ENCODE measurements around the gene NAP1L1.
A peak's percentile ranks its signal among the peaks of the same experiment; 100 is the strongest.

Gene NAP1L1

DNA sequence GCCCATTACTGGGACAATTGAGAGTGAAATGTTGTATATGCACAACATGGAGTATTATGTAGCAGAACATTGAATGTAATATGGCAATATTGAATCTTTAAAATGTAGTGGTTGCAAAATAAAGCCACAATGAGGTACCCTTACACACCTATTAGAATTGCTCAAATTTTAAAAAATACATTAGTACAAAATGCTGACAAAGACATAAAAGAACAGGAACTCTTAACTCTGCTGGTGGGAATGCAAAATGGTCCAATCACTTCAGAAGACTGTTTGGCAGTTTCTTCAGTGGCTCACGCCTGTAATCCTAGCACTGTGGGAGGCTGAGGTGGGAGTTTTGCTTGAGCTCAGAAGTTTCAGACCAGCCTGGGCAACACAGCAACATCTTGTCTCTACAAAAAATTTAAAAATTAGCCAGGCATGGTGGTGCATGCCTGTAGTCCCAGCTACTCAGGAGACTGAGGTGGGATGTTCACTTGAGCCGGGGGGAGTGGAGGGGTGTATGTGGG lies 6.8 kb upstream of the NAP1L1 start:
- peaks cover 4 to 41% (median 24%) of the 10 kb centered on the region in 10 experiments for H3K4me1 ChIP-seq
- H4K20me1 ChIP-seq: no peaks in the 10 kb centered on the region
- H3K27me3 ChIP-seq: no peaks in the 10 kb centered on the region
- peak overlapping the region in 9 of 11 experiments; percentile 5 to 62 (median 45); a peak in 11 of 22 replicates for H3K4me2 ChIP-seq
- TF ChIP-seq Cebpa-rat (IDR thresholded peaks at IDR 0.05): no peak
- H3K36me3 ChIP-seq: no peaks in the 10 kb centered on the region
- H3K27ac ChIP-seq: no peak overlapping the region
- H3K4me3 ChIP-seq: no peak overlapping the region
- no peaks in the 10 kb centered on the region for H3K9me3 ChIP-seq (replicated peaks in 1 of 11)
- no peak overlapping the region for H3K9ac ChIP-seq

DNA sequence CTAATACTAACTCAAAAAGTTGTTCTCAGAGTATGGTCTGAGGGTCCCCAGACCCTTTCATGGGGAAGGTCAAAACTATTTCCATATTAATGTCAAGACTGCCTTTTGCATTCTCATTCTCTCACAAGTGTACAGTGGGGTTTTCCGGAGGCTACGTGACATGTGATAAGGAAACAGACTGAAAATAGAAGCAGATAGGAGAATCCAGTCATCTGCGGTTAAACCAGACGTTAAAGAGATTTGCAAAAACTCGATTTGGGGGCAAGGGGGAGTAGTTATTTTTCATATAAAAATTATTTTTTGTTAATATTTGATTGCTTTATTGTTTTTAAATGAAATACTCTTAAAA lies 1.0 kb upstream of the NAP1L1 start:
- Histone ChIP-seq H3K4me1 (peaks cover 35 to 54% (median 48%) of the 10 kb centered on the region in 10 experiments), H3K27ac (peak overlapping the region; percentile 93 to 100 (median 99); a peak in 21 of 22 replicates), H3K4me3 (peak overlapping the region; percentile 89 to 100 (median 97)), H3K9me3 (replicated peaks in 1 of 11) (no peaks in the 10 kb centered on the region), H3K36me3 (peaks cover 3 to 23% (median 13%) of the 10 kb centered on the region in 11 experiments; a peak in 18 of 22 replicates), H3K27me3 (no peaks in the 10 kb centered on the region), H3K4me2 (peak overlapping the region; percentile 81 to 93 (median 86)), H4K20me1 (peaks cover 27 to 39% (median 32%) of the 10 kb centered on the region in 11 experiments), H3K9ac (peak overlapping the region; percentile 97 to 100 (median 100))
- no peak for TF ChIP-seq Cebpa-rat (IDR thresholded peaks at IDR 0.05)

DNA sequence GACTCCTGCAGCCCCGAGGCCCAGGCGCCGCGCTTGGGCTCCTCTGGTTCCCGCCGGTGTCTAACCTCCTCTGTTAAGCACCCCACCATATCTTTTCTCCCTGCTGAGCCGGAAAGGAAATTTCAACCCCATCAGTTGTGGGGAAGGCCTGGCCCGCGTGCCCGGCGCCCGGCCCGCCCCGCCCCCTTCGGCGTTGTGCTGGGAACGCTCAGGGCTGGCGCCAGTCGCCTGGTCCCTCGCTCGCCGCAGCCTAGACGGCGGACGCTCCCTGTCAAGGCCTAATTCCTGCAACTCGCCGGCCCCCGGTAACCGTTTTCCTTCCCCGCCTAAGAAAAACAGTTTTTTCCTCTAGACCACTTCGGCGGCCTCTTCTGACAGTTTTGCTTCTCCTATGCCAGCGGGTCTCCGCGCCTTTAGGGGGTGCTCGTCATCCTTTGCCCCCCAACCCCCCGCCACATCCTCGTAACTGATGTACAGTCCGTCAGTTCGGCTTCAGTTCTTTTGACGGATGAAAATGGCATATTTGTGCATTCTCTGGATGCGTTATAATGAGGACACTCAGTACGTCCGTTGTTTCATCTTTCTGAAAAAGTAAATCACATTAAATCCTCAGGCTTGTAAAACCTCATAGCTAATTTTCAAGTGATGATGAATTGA lies 506 bp upstream of the NAP1L1 start:
- H3K4me2 ChIP-seq: peak overlapping the region; percentile 81 to 93 (median 86)

DNA sequence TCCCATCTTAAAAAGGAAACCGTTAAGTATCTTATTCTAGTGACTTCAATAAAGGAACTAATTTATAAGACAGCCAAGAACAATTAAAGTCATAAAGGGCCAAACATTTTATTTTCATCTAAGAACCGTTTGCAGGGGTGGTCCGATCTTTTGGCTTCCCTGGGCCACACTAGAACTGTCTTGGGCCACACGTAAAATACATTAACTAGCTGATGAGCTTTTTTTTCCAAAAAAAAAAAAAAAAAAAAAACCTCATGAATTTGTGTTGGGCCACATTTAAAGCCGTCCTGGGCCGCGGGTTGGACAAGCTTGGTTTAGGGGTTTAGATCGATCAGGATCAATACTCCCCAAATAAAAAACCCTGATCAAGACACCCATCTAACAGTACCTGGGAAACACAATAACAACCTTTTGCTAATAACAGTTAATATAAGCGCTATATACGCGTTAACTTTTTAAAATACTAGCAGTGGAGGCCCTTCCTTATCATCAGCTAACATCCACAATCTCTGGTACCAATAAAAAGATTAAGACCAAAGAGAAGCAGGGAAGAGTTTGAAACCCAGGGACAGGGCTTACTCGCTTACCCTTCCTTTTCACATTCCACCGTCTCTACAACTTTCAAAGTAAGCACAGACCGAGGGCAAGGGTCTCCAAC lies 1.1 kb downstream of the NAP1L1 start:
- peaks cover 7 to 16% (median 12%) of the 10 kb centered on the region in 11 experiments; a peak in 20 of 22 replicates for H3K9me3 ChIP-seq (replicated peaks in 1 of 11)
- H3K4me1 ChIP-seq: peaks cover 42 to 59% (median 53%) of the 10 kb centered on the region in 10 experiments
- H3K4me2 ChIP-seq: peak overlapping the region; percentile 82 to 98 (median 93)
- H4K20me1 ChIP-seq: peaks cover 48 to 60% (median 54%) of the 10 kb centered on the region in 11 experiments
- peaks cover 18 to 44% (median 34%) of the 10 kb centered on the region in 11 experiments; a peak in 21 of 22 replicates for H3K36me3 ChIP-seq
- peak overlapping the region; percentile 97 to 100 (median 100) for H3K9ac ChIP-seq
- H3K27me3 ChIP-seq: no peaks in the 10 kb centered on the region
- TF ChIP-seq Cebpa-rat (IDR thresholded peaks at IDR 0.05): no peak
- peak overlapping the region; percentile 93 to 100 (median 99) for H3K27ac ChIP-seq
- H3K4me3 ChIP-seq: peak overlapping the region; percentile 89 to 100 (median 97)

More for the DNA sequence above, 506 bp upstream of the NAP1L1 start:
- no peaks in the 10 kb centered on the region for H3K27me3 ChIP-seq
- H3K27ac ChIP-seq: peak overlapping the region; percentile 93 to 100 (median 99); a peak in 21 of 22 replicates
- peaks cover 32 to 44% (median 38%) of the 10 kb centered on the region in 11 experiments for H4K20me1 ChIP-seq
- peaks cover 37 to 57% (median 52%) of the 10 kb centered on the region in 10 experiments for H3K4me1 ChIP-seq
- peak overlapping the region; percentile 97 to 100 (median 100) for H3K9ac ChIP-seq
- peaks cover 0 to under 1% (median 0%) of the 10 kb centered on the region in 11 experiments; a peak in 3 of 22 replicates for H3K9me3 ChIP-seq (replicated peaks in 1 of 11)
- TF ChIP-seq Cebpa-rat (IDR thresholded peaks at IDR 0.05): no peak
- H3K4me3 ChIP-seq: peak overlapping the region; percentile 89 to 100 (median 97)
- H3K36me3 ChIP-seq: peaks cover 8 to 28% (median 18%) of the 10 kb centered on the region in 11 experiments; a peak in 20 of 22 replicates

DNA sequence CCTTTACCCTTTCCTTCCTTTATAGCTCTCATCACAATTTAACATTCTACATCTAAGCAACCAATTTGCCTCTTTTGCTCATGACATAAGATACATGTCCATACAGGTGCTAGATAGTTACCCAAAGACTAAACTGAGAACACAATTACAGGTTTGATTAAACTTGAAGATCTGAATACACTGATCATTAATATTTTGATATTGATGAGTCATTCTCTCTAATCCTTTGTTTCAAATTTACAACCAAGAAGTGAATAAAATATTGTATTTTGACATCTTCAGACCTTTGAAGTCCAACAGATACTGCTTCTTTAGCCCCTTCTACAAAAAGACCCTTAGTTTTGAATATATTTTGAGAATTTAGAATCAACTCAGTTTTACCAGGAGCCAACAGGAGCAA lies 2.6 kb downstream of the NAP1L1 start:
- peaks cover 41 to 62% (median 56%) of the 10 kb centered on the region in 10 experiments for H3K4me1 ChIP-seq
- no peaks in the 10 kb centered on the region for H3K27me3 ChIP-seq
- H3K9ac ChIP-seq: peak overlapping the region in 7 of 11 experiments; percentile 3 to 100 (median 99); a peak in 8 of 22 replicates
- peaks cover 7 to 16% (median 12%) of the 10 kb centered on the region in 11 experiments; a peak in 20 of 22 replicates for H3K9me3 ChIP-seq (replicated peaks in 1 of 11)
- no peak for TF ChIP-seq Cebpa-rat (IDR thresholded peaks at IDR 0.05)
- peak overlapping the region; percentile 82 to 98 (median 93); a peak in 21 of 22 replicates for H3K4me2 ChIP-seq
- H3K4me3 ChIP-seq: peak overlapping the region in 7 of 10 experiments; percentile 94 to 100 (median 97); a peak in 10 of 20 replicates
- H3K27ac ChIP-seq: peak overlapping the region in 5 of 11 experiments; percentile 98 to 100 (median 100); a peak in 6 of 22 replicates
- peaks cover 63 to 75% (median 68%) of the 10 kb centered on the region in 11 experiments for H4K20me1 ChIP-seq
- peaks cover 18 to 58% (median 48%) of the 10 kb centered on the region in 11 experiments; a peak in 21 of 22 replicates for H3K36me3 ChIP-seq

DNA sequence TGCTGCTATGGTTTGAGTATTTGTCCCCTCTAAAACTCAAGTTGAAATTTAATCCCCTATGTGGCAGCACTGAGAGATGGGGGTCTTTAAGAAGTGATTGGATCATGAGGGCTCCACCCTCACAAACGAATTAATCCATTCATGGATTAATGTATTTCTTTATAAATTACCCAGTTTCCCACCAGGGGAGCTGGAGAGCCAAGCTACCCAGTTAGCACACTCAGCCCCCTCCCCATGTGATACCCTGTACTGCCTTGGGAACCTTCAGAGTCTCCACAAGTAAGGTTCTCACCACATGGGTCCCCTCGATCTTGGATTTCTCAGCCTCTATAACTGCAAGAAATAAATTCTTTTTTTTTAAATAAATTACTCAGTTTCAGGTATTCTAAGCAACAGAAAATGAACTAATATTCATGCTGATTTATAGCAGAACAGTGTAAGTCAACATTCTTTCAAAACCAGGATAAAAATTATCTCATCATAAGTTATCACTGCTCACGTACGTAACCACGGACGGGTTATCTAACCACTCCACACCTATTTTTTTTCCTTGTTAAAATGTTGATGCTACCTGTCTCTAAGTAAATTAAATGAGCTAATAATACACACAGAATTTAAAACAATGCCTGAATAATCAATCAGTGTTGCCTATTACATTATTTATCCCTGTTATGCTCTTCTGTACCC lies 3.6 kb downstream of the NAP1L1 start:
- Histone ChIP-seq H3K27me3 (no peaks in the 10 kb centered on the region), H3K27ac (no peak overlapping the region), H3K4me1 (peaks cover 30 to 59% (median 46%) of the 10 kb centered on the region in 10 experiments), H3K36me3 (peaks cover 18 to 68% (median 55%) of the 10 kb centered on the region in 11 experiments; a peak in 21 of 22 replicates), H3K4me3 (peak overlapping the region in 3 of 10 experiments; percentile 8 to 97 (median 94); a peak in 4 of 20 replicates), H4K20me1 (peaks cover 73 to 85% (median 79%) of the 10 kb centered on the region in 11 experiments), H3K9me3 (replicated peaks in 1 of 11) (peaks cover 7 to 16% (median 12%) of the 10 kb centered on the region in 11 experiments; a peak in 20 of 22 replicates), H3K4me2 (peak overlapping the region; percentile 82 to 98 (median 93); a peak in 21 of 22 replicates), H3K9ac (no peak overlapping the region)
- no peak for TF ChIP-seq Cebpa-rat (IDR thresholded peaks at IDR 0.05)

DNA sequence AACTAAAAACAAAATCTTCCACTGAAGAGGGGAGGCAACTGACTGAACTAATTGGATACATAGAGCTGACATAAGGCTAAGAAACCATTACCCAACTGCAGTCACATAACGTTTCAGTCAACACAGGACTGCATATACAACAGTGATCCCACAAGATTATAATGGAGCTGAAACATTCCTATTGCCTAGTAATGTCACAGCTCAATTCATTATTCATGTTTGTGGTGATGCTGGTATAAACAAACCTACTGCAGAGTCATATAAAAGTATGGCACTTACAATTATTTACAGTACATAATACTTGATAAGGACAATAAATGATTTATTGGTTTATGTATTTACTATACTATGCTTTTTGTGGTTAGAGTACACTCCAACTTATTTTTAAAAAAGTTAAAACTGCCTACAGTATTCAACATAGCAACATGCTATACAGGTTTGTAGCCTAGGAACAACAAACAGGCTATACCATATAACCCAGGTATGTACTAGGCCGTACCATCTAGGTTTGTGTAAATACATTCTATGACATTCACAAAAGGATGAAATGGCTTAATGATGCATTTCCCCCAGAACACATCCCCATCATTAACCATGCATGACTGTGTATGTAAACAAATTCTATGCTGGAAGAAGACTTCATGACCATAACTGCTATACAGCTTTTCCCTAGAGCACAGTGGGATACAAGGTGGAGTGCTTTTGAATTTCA lies 4.3 kb downstream of the NAP1L1 start:
- Histone ChIP-seq H3K4me1 (peaks cover 28 to 58% (median 40%) of the 10 kb centered on the region in 10 experiments), H3K4me2 (peak overlapping the region; percentile 15 to 98 (median 92); a peak in 20 of 22 replicates), H4K20me1 (peaks cover 80 to 92% (median 86%) of the 10 kb centered on the region in 11 experiments), H3K9ac (no peak overlapping the region), H3K9me3 (replicated peaks in 1 of 11) (peaks cover 7 to 16% (median 12%) of the 10 kb centered on the region in 11 experiments; a peak in 20 of 22 replicates), H3K27me3 (no peaks in the 10 kb centered on the region), H3K4me3 (peak overlapping the region in 1 of 10 experiments; percentile 0; a peak in 1 of 20 replicates), H3K36me3 (peaks cover 18 to 74% (median 59%) of the 10 kb centered on the region in 11 experiments; a peak in 21 of 22 replicates), H3K27ac (no peak overlapping the region)
- TF ChIP-seq Cebpa-rat (IDR thresholded peaks at IDR 0.05): no peak
